Left lung (tissue), 10 donors: ENCODE results near the gene DNAH8. TPM values are rescaled to one million over a fixed set of nuclear protein-coding genes. Genes with fewer than 3 reads are reported as not detected.

ENCODE experiments used
- ATAC-seq: fragments of 200-7000 bp; cut with Tn5 transposase; one replicate; pipeline ENCODE4 v1.9.1; 2020; ENCODE audit warnings: moderate library complexity
- DNase-seq, 4 donors: peaks; one replicate each; pipeline ENCODE4 v3.0.0-alpha.2; 2013 to 2020
- H3K27ac ChIP-seq, 2 donors: fragments of 200-600 bp; sonication (generic) in 1 of 2; one replicate each; pipeline versions ENCODE4 v1.5.0 to v1.8.0; 2020 to 2021
- H3K27me3 ChIP-seq, 2 donors: fragments of 200-600 bp; sonication (generic) in 1 of 2; one replicate each; pipeline versions ENCODE4 v1.5.0 to v1.8.0; 2020 to 2021
- H3K36me3 ChIP-seq, 2 donors: fragments of 200-600 bp; sonication (generic) in 1 of 2; one replicate each; pipeline versions ENCODE4 v1.5.0 to v1.8.0; 2020 to 2021
- H3K4me1 ChIP-seq, 2 donors: fragments of 200-600 bp; one replicate each; pipeline ENCODE4 v1.8.0; 2021
- H3K4me3 ChIP-seq, 2 donors: fragments of 200-600 bp; sonication (generic) in 1 of 2; one replicate each; pipeline versions ENCODE4 v1.5.0 to v1.8.0; 2020 to 2021; ENCODE audit warnings: mild to moderate bottlenecking in 1 of 2
- H3K9me3 ChIP-seq, 2 donors: fragments of 200-600 bp; sonication (generic) in 1 of 2; one replicate each; pipeline versions ENCODE4 v1.5.0 to v1.8.0; 2020 to 2021
- intact Hi-C, 2 donors: fragments of 100-400 bp; cut with DNase I; formaldehyde crosslinking; loops; one replicate each; pipeline versions ENCODE4 v1.11.2 to v1.14.2; 2022
- polyA plus RNA-seq, 6 donors: library from polyadenylated mRNA; unstranded; fragments of 120-200 nt; gene quantifications; one replicate each; pipeline ENCODE4 v1.2.1, GENCODE V29; 2013; ENCODE audit not compliant: insufficient read length in 6 of 6
- total RNA-seq, 2 donors: library from RNA; stranded (reverse); fragmentation: NEBNext Ultra II Directional; extraction: Animal tissue kit (Norgen Biotek cat#: 25700); gene quantifications; one replicate each; pipeline ENCODE4 v1.2.1, GENCODE V29; 2021
- TF ChIP-seq, protein P1 (sequence below), 2 donors: fragments of 200-600 bp; sonication (generic) in 1 of 2; IDR thresholded peaks; one replicate each; pipeline versions ENCODE4 v1.5.0 to v1.8.0; 2021; ENCODE audit warnings: antibody characterized with exemption in 2 of 2
- donor health status: DM: no; HTN: yes; CAD: no.
- donor health status: DM: no; HTN: no; CAD: no.

Gene DNAH8
- total and polyA plus RNA-seq, 8 donors, result 0.03 to 0.34 (median 0.08) TPM

DNA sequence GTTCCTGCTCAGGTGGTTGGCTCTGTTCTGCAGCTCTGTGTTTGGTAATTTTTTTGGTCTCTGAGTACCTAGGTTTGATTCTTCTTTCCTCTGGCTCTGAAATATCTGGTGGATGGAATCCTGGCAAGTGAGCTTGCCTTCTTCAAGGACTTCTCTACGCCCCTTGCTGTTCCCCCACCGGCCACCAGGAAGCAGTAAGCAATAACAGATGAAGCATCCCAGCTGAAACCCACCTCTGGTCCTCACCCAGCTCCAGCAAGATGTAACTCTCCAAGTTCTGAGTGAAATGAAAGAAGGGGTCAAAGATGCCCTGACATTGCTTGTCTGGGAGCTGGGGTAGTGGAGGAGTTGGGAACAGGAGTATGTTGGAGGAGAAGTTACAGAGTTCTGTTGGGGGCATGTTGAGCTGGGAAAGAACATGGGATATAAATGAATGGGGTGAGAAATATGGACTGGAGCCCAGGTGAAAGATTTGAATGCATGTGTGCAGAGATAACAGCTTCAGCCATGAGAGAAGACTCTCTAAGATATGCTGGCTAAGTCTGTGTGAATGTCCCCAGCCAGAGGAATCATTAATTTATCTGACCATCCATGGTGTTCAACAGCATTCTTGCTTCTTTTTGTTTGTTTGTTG, 282.1 kb downstream of the DNAH8 start:
- no peaks in the 10 kb centered on the region for H3K36me3 ChIP-seq
- TF ChIP-seq, protein P1, sequence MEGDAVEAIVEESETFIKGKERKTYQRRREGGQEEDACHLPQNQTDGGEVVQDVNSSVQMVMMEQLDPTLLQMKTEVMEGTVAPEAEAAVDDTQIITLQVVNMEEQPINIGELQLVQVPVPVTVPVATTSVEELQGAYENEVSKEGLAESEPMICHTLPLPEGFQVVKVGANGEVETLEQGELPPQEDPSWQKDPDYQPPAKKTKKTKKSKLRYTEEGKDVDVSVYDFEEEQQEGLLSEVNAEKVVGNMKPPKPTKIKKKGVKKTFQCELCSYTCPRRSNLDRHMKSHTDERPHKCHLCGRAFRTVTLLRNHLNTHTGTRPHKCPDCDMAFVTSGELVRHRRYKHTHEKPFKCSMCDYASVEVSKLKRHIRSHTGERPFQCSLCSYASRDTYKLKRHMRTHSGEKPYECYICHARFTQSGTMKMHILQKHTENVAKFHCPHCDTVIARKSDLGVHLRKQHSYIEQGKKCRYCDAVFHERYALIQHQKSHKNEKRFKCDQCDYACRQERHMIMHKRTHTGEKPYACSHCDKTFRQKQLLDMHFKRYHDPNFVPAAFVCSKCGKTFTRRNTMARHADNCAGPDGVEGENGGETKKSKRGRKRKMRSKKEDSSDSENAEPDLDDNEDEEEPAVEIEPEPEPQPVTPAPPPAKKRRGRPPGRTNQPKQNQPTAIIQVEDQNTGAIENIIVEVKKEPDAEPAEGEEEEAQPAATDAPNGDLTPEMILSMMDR (IDR thresholded peaks at IDR 0.05), result peak; percentile 38 to 50
- no peaks in the 10 kb centered on the region for H3K4me1 ChIP-seq
- H3K27ac ChIP-seq, result no peak overlapping the region
- ATAC-seq (no peak), DNase-seq (peak in 1 of 4 donors; percentile 46)
- peaks cover 0 to 39% of the 10 kb centered on the region in 2 donors for H3K27me3 ChIP-seq
- H3K4me3 ChIP-seq, result no peak overlapping the region
- intact Hi-C loops, result loop anchor here in 1 of 2 donors (10.0 kb wide), 1 partner anchor 308 kb away; no protein-coding TSS in a partner anchor
- no peaks in the 10 kb centered on the region for H3K9me3 ChIP-seq

DNA sequence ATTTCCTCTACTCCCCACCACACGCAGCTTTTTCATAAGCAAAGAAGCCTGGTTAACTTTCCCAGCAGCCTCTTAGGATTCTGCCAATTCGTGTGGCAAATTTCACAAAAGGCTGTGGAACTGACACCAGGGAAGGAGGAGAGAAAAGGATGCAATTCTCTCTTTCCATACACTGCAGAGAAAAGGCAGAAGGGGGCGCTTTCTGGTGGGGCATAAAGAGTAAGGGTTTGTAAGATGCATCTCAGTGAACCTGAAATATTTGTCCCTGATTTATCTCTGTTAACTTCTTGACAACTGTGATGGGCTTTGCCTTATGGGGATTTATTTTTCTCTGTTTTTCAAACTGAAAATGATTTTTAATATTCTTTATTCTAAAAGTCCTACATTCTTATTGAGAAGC, 288.0 kb downstream of the DNAH8 start:
- no peak overlapping the region for H3K27ac ChIP-seq
- ATAC-seq (no peak), DNase-seq (no peak)
- no peaks in the 10 kb centered on the region for H3K9me3 ChIP-seq
- H3K4me3 ChIP-seq, result no peak overlapping the region
- H3K4me1 ChIP-seq, result no peaks in the 10 kb centered on the region
- TF ChIP-seq, protein P1 (IDR thresholded peaks at IDR 0.05), result no peak
- intact Hi-C loops, result no loop called here
- H3K27me3 ChIP-seq, result peaks cover 0 to 28% of the 10 kb centered on the region in 2 donors
- H3K36me3 ChIP-seq, result no peaks in the 10 kb centered on the region

GRCh38 chr6:39003492-39003891, 288.4 kb downstream of the DNAH8 start:
- H3K9me3 ChIP-seq, result no peaks in the 10 kb centered on the region
- H3K27ac ChIP-seq, result no peak overlapping the region
- ATAC-seq, result no peak
- intact Hi-C loops, result no loop called here
- no peak overlapping the region for H3K4me3 ChIP-seq
- no peaks in the 10 kb centered on the region for H3K4me1 ChIP-seq
- H3K36me3 ChIP-seq, result no peaks in the 10 kb centered on the region
- no peak for DNase-seq
- H3K27me3 ChIP-seq, result peaks cover 3 to 32% of the 10 kb centered on the region in 2 donors
- TF ChIP-seq, protein P1 (IDR thresholded peaks at IDR 0.05), result no peak

DNA sequence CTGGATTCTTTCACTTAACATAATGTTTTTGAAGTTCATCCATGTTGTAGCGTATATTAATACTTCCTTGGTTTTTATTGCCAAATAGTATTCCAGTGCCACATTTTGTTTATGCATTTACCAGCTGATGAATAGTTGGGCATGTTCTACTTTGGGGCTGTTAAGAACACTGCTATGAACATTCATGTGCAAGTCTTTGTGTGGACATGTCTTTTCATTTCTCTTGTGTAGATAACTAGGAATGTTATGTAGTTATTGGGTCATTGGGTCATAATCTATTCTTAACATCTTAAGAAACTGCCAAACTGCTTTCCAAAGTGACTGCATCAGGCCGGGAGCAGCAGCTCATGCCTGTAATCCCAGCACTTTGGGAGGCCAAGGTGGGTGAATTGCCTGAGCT, 289.7 kb downstream of the DNAH8 start:
- H3K36me3 ChIP-seq, result no peaks in the 10 kb centered on the region
- intact Hi-C loops, result no loop called here
- H3K4me1 ChIP-seq, result no peaks in the 10 kb centered on the region
- TF ChIP-seq, protein P1 (IDR thresholded peaks at IDR 0.05), result no peak
- no peak overlapping the region for H3K27ac ChIP-seq
- H3K27me3 ChIP-seq, result peaks cover 7 to 25% of the 10 kb centered on the region in 2 donors
- DNase-seq (no peak), ATAC-seq (no peak)
- no peaks in the 10 kb centered on the region for H3K9me3 ChIP-seq
- no peak overlapping the region for H3K4me3 ChIP-seq

- Histone ChIP-seq H3K9me3 (no peaks in the 10 kb centered on the region), H3K36me3 (no peaks in the 10 kb centered on the region), H3K4me1 (no peaks in the 10 kb centered on the region), H3K27me3 (peaks cover 7 to 20% of the 10 kb centered on the region in 2 donors), H3K4me3 (no peak overlapping the region), H3K27ac (no peak overlapping the region)
- ATAC-seq, result no peak
- intact Hi-C loops, result no loop called here
- TF ChIP-seq, protein P1 (IDR thresholded peaks at IDR 0.05), result no peak
- no peak for DNase-seq
These were observed 290.7 kb downstream of the DNAH8 start for GRCh38 chr6:39005774-39006173.
